ENCODE data around the gene GPRIN1.

The GPRIN1 gene

DNA sequence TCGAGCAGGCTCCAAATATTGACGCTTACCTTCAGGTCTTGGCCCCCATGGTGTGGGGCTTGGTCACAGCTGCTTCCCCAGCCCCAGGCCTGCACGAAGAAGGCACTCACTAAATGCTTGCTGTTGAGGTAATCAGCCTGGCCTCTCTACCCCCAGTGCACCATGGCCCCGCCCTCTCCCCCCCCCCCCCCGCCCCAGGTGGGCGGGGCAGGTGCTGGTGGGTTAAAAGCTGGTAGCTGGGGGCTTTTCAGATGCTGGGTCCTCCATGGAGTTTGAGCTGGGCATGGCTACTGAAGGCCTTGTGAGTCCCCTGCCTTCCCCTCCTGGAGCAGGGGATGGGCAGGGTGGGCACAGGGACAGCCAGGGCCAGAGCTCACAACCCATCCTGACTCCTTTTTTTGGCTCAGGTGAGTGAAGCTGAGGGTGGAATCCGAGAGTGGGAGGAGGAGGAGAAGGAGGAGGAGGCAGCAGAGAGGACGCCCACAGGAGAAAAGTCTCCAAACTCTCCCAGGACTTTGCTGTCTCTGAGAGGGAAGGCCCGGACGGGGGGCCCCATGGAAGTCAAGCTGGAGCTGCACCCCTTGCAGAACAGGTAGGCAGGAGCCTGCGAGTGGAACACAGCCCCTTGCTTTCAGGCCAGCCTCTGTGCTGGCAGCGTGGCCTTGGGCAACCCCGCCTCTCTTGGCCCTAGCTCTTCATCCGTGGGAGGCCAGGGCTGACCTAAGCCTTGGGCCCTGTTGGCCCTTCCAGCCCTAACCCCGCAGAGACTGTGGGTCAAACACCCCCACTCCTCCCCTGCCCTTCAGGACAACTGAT lies 32.9 kb upstream of the GPRIN1 start:
- no peak for DNase-seq

DNA sequence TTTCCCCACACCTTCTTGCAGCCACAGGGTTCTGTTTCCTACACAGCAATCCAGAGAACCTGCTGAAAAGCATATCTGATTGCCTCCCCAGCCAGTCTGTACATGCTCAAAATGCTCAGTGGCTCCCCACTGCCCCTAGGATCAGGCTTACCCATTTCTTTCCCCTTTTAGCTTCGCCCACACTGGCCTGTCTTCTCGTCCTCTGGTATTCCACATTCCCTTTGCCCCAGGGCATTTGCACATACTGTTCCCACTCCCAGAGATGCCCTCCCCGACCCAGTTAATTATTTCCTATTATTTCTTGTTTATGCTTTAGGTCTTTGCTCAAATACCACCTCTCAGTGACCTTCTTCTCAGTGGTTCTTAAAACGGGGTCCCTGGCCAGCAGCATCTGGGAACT lies 30.7 kb upstream of the GPRIN1 start:
- no peak for DNase-seq

DNA sequence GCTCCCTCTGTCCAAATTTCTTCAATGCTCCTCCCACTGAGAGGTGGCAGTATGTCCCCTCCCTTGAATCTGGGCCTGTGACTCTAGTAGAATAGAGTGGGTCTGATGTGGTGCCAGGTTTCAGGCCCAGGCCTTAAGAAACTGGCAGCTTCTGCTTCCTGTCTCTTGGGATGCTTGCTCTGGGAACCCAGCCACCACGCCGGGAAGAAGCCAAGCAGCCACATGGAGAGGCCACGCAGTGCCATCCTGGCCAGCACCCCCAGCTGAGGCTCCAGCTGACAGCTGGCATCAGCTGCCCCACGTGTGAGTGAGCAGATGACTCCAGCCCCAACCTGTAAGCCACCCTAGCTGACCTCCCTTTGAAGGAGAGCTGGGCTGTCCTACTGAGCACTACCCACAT lies 30.0 kb upstream of the GPRIN1 start:
- peak; percentile 35 to 38 for DNase-seq

GRCh38 chr5:176639208-176639607 lies 29.3 kb upstream of the GPRIN1 start:
- DNase-seq = no peak

- no peak for DNase-seq
Measured at GRCh38 chr5:176638437-176638836, 28.5 kb upstream of the GPRIN1 start.

- no peak for DNase-seq
Measured at GRCh38 chr5:176637556-176637955, 27.6 kb upstream of the GPRIN1 start.

- no peak for DNase-seq
Measured at GRCh38 chr5:176636426-176636825, 26.5 kb upstream of the GPRIN1 start.

GRCh38 chr5:176633598-176633997 lies 23.6 kb upstream of the GPRIN1 start:
- DNase-seq = no peak

DNA sequence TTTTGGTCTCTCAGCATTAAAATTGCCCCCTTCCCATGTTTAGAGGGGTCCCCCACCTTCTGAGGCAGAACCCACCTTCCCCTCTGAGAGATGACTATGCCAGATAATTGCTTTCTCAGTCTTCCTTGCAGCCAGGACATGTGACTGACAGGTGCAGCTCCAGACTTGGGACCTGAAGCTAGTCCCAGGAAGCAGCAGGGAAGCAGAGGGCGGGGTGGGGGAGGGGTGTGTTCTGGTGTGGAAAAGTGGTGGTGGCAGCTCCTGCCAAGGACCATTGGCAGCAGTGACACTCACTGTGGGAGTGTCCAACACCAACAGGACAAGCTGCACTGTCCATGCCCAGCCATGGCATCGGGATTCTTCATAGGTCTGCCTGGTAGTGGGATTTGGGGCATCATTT lies 22.8 kb upstream of the GPRIN1 start:
- no peak for DNase-seq

DNA sequence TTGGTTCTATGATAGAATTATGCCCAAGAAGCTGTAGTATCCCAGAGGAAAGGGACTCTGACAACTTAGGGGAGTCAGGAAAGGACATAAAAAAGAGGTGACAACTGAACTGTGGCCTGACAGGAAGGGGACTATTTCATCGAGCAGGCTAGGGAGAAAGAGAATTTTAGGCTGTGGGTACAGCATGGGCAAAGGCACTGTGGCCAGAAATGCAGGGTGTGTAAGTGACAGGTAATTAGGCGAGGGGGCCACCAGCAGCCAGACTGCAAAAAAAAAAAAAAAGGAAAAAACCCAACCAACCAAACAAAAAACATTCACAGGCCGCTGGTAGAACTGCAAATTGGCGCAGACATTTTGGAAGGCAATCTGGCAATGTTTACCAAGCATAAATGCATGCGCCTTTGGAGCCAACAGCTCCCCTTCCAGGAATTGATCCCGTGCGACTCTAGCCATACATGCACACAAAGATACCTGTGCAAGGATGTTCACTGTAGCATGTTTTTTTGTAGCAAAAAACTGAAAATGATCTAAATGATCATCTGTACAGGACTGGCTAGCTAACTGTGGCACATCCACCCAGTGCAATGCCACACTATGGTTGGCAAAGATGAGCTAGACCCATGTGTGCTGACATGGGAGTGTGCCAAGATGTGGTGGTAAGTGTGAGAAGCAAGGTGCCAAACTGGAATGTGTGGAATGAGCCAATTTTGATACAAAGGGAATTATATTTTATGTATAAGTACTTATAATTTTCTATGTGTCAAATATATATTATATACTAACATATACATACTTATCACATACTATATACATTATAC lies 21.6 kb upstream of the GPRIN1 start:
- peak; percentile 19 to 50 for DNase-seq

DNA sequence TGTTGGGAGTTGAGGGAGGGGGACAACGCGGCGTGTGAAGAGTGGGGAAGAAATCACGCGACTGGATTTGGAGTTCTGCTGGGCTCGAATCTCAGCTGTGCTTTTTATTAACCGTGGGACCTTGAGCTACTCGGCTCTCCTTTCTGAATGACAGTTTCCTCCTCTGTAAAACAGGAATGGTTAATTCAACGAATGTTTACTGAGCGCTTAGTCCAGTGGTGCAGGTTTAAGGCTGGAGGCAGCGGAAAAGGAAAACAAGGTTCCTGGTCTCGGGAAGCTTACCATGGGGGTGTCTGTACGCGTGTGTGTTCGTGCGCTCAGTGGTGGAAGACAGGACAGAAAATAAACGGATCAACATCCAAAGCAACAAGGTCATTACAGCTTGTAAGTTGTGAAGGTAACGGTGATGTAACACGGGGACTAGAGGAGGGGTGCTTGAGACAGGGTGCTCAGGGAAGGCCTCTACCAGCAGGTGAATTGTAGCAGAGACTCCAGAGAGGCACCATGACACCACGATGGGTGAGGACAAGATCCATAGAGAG lies 20.8 kb upstream of the GPRIN1 start:
- no peak for DNase-seq

DNA sequence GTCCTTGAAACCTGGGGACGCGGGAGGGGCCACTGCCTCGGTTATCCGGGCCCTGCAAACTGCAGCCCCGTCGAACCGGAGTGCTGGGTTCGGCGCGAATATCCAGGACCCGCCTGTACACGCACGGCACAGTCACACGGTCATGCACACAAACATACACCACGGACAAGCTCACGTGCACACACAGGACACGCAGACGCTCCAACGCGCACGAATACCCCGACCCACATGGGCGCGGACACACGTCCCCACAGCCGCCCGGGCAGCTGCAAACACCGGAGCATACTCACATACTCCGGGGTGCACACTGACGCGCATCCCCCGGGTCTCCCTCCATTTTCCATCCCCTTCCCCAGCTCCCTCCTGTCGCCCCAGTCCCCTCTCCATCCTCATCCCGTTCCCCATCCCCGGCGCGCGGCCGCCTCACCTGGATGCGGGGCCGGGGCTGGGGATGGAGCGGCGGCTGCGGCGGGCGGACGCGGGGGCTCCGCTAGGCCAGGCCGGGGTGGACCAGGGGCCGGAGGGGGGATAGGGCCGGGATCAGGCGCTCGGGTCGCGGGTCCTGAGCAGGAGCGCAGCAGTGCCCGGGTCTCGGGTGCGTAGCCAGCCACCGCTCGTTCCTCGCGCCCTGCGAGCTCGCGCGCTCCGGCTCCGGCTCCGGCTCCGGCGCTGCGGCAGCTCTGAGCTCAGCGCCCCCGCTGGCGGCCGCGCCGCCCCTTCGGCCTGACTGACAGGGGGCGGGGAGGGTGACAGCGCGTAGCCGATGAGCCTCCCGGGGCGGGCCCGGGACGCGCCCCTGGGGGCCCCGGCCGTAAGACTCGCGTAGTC lies 20.1 kb upstream of the GPRIN1 start, which contains the start of the genes EIF4E1B and SNCB:
Gene EIF4E1B (plus strand): TSS at position 823 of the 828 bp plus-strand sequence. CDS start 12,113 bp downstream, outside the sequence.
Gene SNCB (minus strand): TSS at position 682 of the 828 bp plus-strand sequence. CDS start 880 bp downstream, outside the sequence.
- peak; percentile 33 to 74 for DNase-seq

- no peak for DNase-seq
Measured at GRCh38 chr5:176629317-176629852, 19.4 kb upstream of the GPRIN1 start.

DNA sequence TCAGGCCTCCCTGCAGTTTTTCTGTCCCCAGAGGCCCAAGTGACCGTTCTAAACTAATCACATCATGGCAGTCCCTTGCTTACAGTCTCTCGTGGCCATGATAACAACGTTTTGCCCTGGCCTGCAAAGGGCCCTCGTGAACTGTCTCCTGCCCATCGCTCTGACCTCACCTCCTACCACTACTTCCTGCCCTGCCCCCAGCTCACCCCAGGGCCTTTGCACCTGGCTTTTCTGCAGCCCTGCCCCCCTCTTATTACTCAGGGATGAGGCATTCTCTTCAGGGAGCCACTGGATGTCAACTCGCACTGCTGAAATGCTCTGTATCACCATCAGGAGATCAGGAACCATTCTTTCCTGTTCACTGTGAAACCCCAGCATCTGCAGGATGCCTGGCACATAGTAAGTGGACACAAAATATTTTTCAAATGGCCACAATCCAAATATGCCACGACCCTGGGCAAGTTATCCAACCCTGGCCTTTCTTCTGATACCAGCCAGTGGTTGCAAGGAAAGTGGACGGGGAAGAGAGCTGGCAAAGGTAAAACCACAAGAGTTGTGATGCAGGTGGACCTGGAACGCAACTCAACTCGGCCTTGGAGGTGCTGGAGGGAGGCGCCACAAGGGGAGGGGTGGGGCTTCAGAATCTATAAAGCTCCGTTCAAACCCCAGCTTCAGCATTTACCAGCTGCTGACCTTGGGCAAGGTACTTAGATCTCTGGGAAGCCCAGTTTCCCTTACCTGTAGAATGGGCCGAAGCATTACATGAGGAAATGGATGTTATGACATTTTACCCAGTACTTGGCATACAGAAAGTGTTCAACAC lies 18.7 kb upstream of the GPRIN1 start:
- no peak for DNase-seq

DNA sequence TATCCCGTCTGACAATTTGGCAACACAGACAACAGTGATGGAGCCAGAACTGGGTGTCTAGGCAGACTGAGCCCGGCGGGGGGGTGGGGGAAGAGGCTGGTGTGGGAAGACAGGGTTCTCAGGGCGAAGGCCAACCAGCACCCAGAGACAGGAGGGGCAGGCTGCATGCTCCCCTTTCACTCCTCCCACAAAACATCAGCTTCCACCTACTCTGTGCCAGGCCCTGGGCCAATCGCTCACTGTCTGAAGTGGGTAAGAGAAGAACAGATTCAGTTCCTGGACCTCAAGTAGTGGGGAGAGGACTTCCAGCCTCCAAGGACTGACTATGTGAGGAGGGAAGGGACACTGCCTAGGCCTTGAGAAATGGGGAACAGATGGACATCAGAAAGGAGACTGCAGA lies 17.6 kb upstream of the GPRIN1 start:
- DNase-seq = no peak

GRCh38 chr5:176626876-176627236 lies 16.9 kb upstream of the GPRIN1 start:
- DNase-seq = no peak

DNA sequence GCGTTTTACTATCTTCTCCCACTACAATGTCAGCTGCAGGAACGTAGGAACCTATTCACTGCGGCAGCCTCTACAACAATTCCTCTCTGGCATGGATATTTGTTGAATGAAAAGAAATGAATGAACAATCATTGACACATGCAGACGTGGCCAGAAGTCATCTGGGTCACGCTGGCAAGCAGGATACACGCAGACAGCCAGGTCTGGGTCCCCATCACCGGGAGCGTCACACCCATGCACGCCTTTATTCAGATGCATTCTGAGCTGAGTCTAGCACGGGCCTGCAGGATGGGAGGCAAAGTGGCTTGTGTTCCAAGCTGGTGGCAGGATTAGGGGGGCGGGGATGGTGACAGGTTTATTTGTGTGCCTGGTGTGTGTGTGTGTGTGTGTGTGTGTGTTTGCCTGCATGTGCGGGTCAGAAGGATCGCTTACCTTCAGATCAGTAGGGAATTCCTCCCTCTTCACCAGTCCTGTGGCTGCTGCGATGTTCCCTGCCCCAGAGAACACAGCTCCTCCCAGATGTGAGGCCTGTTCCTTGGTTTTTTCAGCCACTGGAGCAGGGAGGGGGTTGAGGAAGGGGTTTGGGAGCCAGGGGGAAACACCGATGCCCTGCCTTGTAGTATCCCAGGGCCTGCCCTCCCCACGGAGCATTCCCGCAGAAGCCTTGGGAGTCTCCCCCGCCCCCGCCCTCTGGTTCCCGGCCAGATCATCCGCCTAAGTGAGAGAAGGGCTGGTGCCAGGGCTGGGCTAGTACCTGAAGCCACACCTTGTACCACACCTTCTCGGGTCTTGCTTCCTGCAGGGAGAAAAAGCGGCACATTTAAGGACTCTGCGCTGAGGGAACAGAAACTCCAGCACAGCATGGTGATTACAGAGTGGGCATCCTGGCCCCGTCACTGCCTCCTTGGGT lies 16.3 kb upstream of the GPRIN1 start:
- DNase-seq = no peak

GRCh38 chr5:176625512-176625911 lies 15.6 kb upstream of the GPRIN1 start:
- no peak for DNase-seq

DNA sequence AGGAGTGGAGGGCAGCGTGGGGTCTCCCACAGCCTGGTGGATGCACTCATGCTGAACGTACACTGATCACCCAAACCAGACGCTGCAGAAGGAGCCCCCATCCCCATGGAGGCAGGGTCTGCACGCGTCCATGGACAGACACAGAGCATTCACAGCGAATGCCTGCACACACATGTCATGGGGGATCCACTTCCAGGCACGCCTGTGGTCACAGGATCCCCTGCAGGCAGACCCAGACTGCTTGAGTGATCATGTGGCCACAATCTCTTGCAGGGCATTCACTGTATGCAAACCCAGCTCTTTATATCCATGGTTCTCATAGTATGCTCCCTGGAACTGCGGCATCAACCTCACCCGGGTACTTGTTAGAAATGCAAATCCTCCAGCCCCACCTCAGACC lies 15.0 kb upstream of the GPRIN1 start:
- no peak for DNase-seq

- no peak for DNase-seq
Measured at GRCh38 chr5:176624142-176624541, 14.2 kb upstream of the GPRIN1 start.
